GM18858 (cell line): Measurements from ENCODE around the gene ZNF75A.
"Not testable (repeated sequence)": the region's sequence is repeated elsewhere in the genome, so short reads cannot be mapped to it uniquely, and the experiment has no call there.

Experiments
- ATAC-seq: cut with Tn5 transposase; IDR thresholded peaks from one replicate; pipeline ENCODE4 v1.9.1; 2021; ENCODE audit not compliant: unreplicated experiment

Gene ZNF75A

DNA sequence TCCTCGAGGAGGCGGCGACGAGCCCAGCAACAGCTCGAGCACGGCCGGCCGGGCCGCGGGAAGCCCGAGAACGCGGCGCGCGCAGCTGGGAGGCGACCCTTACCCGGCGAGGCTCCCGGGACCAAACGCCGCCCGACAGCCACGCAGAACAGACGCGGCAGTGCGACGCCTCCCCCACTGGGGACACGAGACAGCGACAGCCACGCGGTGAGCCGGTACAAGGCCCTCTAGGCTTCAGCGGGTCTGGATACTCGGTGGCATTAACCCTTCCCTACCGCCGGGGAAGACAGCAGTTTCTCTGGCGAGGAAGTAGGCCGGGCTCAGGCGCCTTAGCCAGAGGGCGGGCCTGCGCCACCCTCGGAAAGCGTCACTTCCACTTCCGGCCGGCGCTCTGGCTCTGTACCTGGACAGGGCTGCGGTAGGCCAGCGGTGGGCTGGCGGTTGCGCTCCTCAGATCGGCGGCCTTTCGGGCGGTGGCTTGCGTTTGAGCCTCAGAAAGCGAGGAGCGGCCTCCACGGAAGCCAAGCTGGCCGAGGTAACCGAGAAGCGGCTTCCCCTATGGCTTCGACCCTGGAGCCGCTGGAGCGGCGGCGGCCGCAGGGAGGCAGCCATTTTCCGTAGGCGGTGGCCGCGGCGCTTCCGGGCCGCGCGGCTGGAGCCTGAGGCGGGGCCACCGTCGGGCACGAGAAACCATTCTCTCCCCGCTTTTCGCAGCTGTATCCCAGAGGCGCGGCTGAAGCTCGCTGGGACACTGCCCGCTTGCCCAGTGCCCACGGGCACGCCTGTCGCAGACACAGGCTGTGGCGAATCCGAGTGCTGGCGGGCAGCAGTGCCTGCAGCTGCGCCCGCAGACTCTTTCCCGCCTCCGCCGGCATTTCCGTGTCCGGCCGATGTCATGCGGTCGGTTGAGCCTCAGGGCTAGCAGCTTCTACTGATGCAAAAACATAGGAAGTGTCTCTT lies at the start of gene ZNF75A, which contains the start of gene TIGD7:
Gene ZNF75A (plus strand): TSS at position 389 of the 960 bp plus-strand sequence. CDS start 2,932 bp downstream, outside the sequence.
Gene TIGD7 (minus strand): TSS at position 322 of the 960 bp plus-strand sequence. CDS start 4,816 bp downstream, outside the sequence.
- ATAC-seq, result peak; percentile 71

DNA sequence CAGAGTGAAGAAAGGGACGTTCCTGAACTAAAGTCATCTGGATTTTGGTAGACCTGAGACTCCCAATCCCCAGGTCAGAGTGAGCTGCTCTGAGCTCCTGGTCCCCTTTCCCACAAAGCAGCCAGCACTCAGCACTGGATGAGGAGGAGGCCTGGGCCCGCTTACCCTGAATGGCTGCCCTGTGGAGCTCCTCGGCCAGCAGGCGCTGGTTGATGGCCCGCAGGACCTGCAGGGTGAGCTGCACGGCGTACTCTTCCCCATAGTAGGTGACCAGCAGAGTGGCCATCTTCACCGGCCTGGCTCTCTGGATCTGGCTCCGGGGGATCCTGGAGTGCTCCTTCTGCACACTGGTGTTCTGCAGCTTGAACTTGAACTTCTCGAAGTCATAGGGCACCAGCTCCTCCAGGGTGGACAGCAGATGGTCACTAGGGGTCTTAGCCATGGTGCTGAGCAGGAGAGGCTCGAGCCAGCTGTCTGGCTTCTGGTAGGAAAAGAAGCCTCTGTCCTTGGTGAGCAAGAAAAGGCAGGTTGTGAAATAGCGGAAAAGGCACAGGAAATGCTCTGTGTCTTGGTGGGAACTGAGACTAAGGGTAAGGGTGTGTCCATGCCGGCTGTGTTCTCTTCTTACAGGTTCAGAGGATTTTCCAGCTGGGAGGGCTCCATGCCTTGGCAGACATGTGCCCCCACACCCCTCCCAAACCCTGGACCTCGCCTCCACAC lies 49.0 kb upstream of the ZNF75A start, which contains the start of gene MEFV:
Gene MEFV (minus strand): TSS at position 488 of the 720 bp plus-strand sequence. CDS start 46 bp downstream, at position 442.
- ATAC-seq, result no peak

DNA sequence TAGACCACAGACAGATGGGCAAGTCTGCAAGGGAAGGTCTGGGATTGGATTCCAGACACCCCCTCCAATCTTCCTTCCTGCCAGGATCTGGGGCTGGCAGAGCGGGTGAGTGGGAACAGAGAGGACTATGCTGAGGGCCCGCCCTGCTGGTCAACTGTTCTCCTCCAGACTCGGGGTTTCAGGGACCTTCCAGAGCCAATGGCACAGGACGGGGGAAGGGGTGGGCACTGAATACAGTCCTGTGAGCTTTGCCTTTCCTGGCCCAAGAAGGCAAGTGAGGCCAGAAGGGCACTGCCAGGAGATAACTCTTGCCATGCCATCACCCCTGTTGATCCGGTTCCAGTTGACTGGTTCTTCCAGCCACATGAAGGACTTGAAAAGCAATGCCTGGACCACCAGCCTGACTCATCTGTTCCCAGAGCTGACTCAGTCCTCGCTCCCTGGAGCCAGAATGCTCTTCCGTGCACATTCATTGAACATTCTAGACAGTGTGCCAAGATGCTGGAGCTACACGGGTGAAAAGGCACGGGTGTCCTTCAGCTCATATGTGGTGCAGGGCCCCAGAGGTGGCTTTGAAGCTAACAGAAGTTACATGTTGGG lies 48.3 kb upstream of the ZNF75A start:
- ATAC-seq, result no peak

DNA sequence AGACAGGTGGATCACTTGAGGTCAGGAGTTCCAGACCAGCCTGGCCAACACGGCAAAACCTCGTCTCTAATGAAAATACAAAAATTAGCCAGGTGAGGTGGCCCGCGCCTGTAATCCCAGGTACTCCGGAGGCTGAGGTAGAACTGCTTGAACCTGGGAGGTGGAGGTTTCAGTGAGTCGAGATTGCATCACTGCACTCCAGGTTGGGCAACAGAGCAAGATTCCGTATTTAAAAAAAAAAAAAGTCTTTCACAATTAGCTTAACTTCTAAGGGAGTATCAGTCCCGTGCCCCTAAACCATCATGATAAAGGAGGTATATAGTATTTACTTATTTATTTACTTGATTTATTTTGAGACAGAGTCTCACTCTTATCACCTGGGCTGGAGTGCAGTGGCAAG lies 45.5 kb upstream of the ZNF75A start:
- ATAC-seq, result no peak

DNA sequence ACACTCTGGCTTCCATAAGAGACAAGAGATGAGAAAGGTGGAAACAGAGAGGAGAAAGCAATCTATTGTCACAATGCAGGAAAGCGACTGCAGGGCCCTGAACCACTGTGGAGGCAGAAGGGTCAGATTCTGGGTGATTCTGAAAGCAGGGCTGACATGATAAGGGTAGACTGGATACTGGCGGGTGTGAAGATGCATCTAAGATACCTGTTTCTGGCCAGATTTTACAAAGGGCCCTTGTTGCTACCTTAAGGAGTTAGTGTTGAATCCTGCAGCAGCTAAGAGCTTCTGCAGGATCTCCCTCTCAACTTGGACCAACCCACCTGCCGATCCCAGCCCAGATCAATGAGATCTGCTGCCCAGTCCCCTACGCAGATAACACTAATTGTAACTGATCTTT lies 42.8 kb upstream of the ZNF75A start:
- no peak for ATAC-seq

DNA sequence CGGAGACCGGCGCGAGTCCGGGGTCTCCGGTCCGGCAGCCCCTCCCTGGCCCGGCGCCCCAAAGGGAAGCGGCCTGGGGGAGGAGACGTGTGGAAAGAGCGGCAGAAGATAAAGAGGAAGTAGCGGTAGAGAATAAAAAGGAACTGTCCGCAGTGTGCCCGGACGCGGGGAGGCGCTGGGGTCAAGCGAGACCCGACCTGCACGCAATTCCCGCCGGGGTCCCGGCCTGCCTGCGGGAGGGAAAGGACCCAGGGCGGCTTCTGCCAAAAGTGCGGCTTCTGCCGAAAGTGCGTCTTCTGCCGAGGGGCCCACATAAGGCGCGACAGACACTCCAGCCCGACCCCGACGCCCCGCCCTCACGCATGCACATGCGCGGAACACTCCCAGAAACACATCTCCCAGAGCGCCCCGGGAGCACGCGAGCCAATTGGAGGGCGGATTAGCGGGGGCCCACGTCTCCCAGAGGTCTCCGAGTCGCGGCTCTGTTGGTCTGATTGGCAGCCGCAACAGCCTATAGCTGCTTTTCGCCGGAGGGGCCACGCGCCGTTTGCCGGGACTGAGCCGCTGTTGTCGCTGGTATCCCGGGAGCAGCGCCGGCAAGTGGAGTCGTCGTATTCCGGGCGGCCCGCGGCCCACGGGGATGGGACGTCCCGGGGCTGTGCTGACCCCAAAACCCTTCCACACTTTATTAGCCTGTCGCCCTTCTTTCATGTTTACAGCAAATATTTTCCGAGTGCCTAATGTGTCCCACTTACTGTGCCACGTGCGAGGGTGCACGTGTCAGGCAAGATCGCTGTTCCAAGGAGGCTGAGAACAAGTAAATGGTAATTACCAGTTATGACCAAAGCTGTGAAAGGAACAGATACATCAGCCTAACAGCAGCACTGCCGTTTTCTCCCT lies 40.9 kb upstream of the ZNF75A start:
- peak; percentile 69 for ATAC-seq

DNA sequence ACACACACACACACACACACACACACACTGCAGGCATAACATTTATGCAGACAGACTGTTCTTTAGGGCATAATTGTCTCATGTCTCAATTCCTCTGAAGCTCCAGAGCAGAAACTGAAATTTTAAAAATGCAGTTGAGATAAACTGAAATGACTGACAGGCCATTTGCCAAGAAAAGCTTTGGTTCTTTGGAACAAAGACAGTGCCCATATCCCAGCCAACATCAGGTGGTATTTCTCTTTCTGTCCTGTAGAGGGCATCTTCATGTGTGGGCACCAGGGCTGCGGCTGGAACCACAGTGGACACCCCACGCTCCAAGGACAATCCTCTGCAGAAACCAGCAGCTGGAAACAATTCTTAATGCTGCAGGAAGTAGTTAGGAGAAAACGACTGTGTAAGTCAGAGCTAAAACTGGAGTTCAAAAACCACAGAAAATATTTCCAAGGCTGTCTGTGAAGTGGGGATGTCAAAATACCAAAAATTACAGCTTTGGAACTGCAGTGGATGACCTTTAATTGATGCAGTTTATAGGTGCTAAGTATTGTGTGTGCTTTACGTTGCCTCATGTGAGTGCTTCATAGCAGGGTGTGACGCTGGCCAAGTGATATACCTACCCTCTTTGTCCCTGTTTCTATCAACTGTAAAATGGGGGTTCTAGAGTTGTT lies 38.3 kb upstream of the ZNF75A start:
- ATAC-seq, result no peak

DNA sequence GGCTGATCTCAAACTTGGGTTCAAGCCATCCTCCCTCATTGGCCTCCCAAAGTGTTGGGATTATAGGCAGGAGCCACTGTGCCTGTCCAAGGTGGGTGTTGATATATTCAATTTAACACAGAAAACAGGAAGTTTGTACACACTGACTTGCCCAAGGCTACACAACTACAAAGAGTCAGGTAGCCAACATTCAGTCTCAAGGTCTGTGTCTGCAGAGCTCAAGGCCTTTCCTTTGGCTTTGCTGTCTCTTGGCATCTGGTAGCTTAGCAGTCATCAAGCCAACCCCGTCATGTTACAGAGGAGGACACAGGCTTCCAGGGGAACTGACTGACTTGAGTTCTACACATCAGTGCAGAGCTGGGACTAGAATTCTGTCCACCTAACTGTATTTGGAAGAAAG lies 37.0 kb upstream of the ZNF75A start:
- no peak for ATAC-seq

DNA sequence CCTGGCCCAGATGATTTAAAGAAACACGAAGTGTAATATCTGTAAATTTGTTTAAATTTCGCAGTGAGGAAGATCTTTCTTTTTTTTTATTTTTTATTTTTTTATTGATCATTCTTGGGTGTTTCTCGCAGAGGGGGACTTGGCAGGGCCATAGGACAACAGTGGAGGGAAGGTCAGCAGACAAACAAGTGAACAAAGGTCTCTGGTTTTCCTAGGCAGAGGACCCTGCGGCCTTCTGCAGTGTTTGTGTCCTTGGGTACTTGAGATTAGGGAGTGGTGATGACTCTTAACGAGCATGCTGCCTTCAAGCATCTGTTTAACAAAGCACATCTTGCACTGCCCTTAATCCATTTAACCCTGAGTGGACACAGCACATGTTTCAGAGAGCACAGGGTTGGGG lies 34.6 kb upstream of the ZNF75A start:
- not testable (repeated sequence) for ATAC-seq

DNA sequence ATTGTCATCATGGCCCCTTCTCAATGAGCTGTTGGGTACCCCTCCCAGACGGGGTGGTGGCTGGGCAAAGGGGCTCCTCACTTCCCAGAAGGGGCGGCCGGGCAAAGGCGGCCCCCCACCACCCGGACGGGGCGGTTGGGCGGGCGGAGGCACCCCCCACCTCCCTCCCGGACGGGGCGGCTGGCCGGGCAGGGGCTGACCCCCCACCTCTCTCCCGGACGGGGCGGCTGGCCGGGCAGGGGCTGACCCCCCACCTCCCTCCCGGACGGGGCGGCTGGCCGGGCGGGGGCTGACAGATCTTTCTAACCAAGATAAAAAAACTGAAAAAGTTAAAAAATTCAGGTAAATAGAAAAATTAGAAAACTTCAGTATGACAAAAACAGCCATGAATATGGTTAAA lies 34.0 kb upstream of the ZNF75A start:
- ATAC-seq, result not testable (repeated sequence)

DNA sequence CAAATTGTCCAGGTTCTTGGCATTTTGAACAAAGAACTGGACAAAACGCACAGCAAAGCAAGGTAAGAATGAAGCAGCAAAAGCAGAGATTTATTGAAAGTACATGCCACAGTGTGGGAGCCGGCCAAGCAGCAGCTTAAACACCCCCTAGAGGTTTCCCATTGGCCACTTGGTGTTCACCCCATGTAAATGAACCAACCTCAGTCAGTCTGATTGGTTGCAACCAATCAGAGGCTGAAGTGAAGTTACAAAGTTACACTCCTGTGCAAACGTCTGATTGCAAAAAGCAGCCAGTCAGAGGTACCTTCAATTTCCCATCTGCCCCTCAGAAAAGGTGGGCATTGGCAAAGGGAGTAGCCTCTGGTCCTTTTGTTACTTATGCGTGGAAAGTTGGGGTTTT lies 30.8 kb upstream of the ZNF75A start:
- ATAC-seq, result no peak

DNA sequence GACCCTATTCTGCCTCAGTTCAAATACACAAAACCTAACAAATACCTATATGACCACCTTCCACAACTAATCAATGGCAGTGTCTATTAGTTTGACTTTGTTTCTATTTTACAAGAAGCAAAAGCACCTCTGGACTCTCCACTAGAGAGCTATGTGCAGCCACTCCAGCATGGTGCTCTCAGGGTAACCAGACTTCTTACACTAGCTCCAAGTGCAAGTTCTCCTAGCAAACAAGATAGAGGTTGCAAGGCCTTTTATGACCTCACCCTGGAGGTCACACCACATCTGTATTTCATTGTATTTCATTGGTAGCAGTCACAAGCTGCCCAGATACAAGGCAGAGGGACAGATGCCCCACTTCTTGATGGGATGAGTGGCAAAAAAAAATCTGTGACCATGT lies 30.4 kb upstream of the ZNF75A start:
- no peak for ATAC-seq

DNA sequence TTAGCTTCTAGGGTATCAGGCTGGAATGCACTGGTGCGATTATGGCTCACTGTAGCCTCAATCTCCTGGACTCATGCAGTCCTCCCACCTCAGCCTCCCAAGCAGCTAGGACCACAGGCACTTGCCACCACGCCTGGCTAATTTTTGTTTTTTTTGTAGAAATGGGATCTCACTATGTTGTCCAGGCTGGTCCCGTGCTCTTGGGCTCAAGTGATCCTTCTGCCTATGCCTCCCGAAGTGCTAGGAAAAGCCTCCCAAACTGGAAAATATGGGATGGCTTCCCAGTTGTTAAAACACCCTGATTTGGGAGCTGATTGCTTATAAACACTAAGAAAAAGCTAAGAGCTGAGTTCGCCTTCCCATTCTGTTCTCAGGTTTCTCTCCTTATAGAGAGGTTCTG lies 28.6 kb upstream of the ZNF75A start:
- no peak for ATAC-seq

DNA sequence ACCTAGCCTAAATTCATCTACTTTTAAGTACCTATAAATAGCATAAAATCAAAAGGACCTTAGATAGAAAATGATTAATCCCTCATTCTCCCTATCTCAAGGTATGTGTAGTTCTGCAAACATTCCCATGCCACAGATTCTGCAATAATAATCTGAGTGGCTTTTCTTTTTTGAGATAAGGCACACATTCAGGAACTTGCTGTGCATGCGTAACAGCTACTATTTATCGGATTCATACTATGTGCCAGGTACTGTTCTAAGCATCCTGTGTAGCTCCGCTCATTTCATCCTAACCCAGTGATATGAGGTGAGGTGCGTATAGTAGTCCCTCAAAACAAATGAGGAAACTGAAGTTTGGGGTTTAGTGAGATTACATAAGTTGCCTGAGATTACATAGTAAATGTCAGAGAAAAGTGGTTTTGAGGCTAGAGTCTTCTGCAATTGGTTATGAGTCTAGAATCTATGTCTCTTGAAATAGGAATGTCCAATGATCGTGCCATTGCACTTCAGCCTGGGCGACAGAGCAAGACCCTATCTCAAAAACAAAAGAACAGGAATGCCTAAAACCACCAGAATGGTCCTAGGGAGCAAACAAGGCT lies 24.0 kb upstream of the ZNF75A start:
- ATAC-seq, result no peak

DNA sequence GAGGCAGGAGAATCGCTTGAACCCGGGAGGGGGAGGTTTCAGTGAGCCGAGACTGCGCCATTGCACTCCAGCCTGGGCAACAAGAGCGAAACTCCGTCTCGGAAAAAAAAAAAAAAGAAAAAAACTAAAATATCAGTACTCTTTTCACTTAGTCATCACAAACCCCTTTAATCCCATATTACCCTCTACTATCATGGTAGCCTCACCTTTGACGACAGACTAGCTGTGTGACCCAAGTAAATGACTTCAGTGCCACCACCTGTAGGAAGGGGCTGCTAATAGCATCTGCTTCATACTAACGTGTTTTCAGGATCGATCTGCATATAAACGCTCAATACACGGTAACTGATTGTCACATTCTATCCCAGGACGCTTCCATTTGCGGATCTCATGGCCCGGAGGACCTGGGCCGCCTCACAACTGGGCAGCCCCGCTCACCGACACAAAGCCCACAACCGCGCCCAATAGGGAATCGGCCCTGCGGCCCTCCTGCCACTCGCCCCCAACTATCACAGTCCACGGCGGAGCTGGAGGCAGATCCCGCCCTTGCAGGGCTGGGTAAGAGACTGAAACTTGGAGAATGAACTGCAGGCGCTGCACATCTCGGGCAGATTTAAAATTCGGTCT lies 23.1 kb upstream of the ZNF75A start:
- ATAC-seq, result peak; percentile 27

DNA sequence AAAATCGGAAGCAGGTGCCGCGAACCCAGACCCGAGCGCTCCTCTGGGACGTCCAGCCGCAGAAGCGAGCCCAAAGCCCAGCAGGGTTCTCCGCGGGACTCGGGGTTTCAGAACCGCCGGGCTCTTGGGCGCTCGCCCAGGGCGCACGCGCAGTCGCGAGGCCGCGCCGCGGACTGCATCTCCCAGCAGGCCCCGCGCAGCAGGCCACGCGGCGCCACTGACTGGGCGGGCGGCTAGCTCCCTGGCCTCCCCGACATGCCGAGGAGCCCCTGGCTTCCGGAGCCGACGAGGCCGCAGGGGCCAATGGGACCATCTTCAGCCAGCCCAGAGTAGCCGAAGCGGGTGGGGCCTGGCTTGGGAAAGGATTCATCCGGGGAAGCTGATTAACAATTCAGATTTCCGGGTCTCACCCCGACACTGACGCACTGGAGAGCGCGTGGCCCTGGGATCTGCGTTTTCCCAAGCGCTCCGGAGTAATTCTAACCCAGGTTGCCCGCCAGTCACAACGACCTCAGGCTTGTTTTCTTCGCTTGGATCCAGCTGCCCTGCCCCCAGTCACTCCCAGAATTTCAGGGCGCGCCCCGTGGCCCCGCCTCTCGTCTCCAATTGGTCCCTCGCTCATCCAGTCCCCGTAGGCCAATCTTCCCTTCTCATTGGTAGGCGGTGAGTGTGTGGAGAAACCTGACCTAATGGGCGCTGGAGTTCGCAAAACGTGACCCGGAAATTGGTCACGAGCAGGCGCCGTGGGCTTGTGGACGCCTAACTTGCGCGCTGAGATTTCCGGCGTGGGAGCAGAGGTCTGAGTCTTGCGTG lies 22.4 kb upstream of the ZNF75A start, which contains the start of gene ZNF263:
Gene ZNF263 (plus strand): TSS at position 762 of the 813 bp plus-strand sequence. CDS start 328 bp downstream, outside the sequence.
- peak; percentile 61 for ATAC-seq

DNA sequence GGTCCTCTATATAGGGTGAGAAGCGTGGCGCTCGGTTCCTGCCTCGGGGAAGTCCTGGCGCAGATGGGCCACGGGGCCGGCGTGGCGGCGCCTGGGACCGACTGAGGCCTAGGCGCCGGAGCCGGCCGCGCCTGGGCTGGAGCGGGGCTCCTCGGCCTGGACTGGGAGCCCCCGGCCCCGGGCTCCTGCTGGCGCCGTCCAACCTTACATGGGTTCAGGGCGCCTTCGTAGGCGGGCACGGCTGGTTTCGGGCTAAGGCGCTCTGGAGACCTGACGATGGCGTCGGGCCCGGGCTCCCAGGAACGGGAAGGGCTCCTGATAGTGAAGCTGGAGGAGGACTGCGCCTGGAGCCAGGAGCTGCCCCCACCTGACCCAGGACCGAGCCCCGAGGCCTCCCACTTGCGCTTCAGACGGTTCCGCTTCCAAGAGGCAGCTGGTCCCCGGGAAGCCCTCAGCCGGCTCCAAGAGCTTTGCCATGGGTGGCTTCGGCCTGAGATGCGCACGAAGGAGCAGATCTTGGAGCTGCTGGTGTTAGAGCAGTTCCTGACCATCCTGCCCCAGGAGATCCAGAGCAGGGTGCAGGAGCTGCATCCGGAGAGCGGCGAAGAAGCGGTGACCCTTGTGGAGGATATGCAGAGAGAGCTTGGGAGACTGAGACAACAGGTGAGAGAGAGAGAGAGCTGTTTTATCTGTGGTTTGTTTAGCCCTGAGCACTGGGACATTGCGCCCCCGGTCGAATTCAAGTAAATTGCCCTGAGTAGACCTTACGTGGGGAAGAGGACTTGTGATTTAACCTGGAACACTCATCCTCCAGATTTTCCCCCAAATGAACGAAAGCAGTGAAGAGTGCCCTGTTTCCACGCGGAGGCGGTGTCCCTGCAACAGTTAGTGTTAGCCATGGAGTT lies 21.5 kb upstream of the ZNF75A start:
- ATAC-seq, result no peak
